KOPT-K1 (cell line): ENCODE results near the gene CNOT6.
A peak's percentile ranks its signal among the peaks of the same experiment; 100 is the strongest.

Source experiments
- H3K27ac ChIP-seq: fragments of 200-600 bp; sonication (generic); 2 replicates; pipeline ENCODE4 v1.5.1; 2016; ENCODE audit warnings: antibody characterized with exemption, mild to moderate bottlenecking, low read depth, low read length; ENCODE audit not compliant: poor library complexity, severe bottlenecking
- H3K36me3 ChIP-seq: fragments of 200-600 bp; sonication (generic); 2 replicates; pipeline ENCODE4 v1.5.1; 2017; ENCODE audit warnings: antibody characterized with exemption, mild to moderate bottlenecking, low read length, moderate library complexity; ENCODE audit not compliant: insufficient read depth
- H3K9me3 ChIP-seq: fragments of 200-600 bp; sonication (generic); 2 replicates; pipeline ENCODE4 v1.5.1; 2017; ENCODE audit warnings: antibody characterized with exemption, low read length, mild to moderate bottlenecking; ENCODE audit not compliant: insufficient read depth, poor library complexity, severe bottlenecking

CNOT6 gene

GRCh38 chr5:180618829-180619562, 124.8 kb downstream of the CNOT6 start:
- Histone ChIP-seq H3K27ac (peak overlapping the region; percentile 61), H3K36me3 (no peaks in the 10 kb centered on the region)

GRCh38 chr5:180619563-180619915, 125.4 kb downstream of the CNOT6 start:
- Histone ChIP-seq H3K27ac (peak overlapping the region; percentile 61), H3K9me3 (no peaks in the 10 kb centered on the region), H3K36me3 (no peaks in the 10 kb centered on the region)

More at GRCh38 chr5:180618829-180619562, 124.8 kb downstream of the CNOT6 start:
- H3K9me3 ChIP-seq: no peaks in the 10 kb centered on the region

DNA sequence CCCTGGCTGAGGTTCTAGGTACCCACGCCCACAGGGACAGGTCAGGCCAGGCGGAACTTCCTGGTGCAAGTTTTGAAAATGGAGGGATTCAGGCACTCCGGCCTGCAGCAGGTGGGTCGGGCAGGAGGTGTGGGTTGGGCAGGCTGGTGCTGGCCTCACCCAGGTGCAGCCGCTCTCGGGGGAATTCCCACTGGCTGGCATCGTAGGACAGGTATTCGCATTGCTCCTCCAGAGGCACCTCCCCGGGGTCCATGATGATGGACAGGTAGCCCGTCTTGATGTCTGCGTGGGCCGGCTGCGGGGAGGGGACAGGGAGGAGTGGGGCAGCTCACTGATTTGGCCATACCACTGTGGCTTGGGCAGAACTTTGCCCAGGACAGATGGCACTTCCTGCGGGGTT, 125.8 kb downstream of the CNOT6 start:
- no peaks in the 10 kb centered on the region for H3K9me3 ChIP-seq
- no peaks in the 10 kb centered on the region for H3K36me3 ChIP-seq
- no peak overlapping the region for H3K27ac ChIP-seq

- H3K36me3 ChIP-seq: no peaks in the 10 kb centered on the region
- H3K9me3 ChIP-seq: no peaks in the 10 kb centered on the region
- no peak overlapping the region for H3K27ac ChIP-seq
Measured at GRCh38 chr5:180621311-180621710, 127.1 kb downstream of the CNOT6 start.

GRCh38 chr5:180622910-180623309, 128.7 kb downstream of the CNOT6 start:
- no peaks in the 10 kb centered on the region for H3K9me3 ChIP-seq
- H3K36me3 ChIP-seq: no peaks in the 10 kb centered on the region
- H3K27ac ChIP-seq: no peak overlapping the region

GRCh38 chr5:180623411-180623834, 129.2 kb downstream of the CNOT6 start:
- Histone ChIP-seq H3K27ac (no peak overlapping the region), H3K36me3 (no peaks in the 10 kb centered on the region), H3K9me3 (no peaks in the 10 kb centered on the region)

DNA sequence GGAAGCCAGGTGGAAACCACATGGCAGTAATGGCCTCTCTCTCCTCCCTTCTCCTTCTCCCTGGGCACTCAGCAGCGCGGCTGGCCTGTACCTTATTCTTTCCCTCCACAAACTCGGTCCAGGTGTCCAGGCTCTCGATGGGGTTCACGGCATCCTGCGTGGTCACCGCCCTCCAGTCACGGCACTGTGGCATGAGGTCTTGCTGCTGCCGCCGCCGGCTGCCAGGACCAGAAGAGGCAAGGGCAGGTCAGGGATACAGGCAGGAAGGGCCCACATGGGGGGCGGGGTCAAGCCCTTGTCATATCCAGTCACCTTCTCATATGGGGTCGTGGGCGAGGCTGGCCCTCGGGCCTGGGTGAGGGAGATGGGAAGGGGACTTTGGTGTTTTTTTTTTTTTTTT, 129.7 kb downstream of the CNOT6 start:
- Histone ChIP-seq H3K9me3 (no peaks in the 10 kb centered on the region), H3K27ac (no peak overlapping the region), H3K36me3 (no peaks in the 10 kb centered on the region)

GRCh38 chr5:180624587-180624986, 130.4 kb downstream of the CNOT6 start:
- Histone ChIP-seq H3K9me3 (no peaks in the 10 kb centered on the region), H3K27ac (no peak overlapping the region), H3K36me3 (no peaks in the 10 kb centered on the region)

- no peak overlapping the region for H3K27ac ChIP-seq
Measured at GRCh38 chr5:180625125-180625790, 131.1 kb downstream of the CNOT6 start.

GRCh38 chr5:180625791-180626660, 131.8 kb downstream of the CNOT6 start:
- Histone ChIP-seq H3K9me3 (no peaks in the 10 kb centered on the region), H3K27ac (no peak overlapping the region), H3K36me3 (no peaks in the 10 kb centered on the region)

More at GRCh38 chr5:180625125-180625790, 131.1 kb downstream of the CNOT6 start:
- Histone ChIP-seq H3K9me3 (no peaks in the 10 kb centered on the region), H3K36me3 (no peaks in the 10 kb centered on the region)

DNA sequence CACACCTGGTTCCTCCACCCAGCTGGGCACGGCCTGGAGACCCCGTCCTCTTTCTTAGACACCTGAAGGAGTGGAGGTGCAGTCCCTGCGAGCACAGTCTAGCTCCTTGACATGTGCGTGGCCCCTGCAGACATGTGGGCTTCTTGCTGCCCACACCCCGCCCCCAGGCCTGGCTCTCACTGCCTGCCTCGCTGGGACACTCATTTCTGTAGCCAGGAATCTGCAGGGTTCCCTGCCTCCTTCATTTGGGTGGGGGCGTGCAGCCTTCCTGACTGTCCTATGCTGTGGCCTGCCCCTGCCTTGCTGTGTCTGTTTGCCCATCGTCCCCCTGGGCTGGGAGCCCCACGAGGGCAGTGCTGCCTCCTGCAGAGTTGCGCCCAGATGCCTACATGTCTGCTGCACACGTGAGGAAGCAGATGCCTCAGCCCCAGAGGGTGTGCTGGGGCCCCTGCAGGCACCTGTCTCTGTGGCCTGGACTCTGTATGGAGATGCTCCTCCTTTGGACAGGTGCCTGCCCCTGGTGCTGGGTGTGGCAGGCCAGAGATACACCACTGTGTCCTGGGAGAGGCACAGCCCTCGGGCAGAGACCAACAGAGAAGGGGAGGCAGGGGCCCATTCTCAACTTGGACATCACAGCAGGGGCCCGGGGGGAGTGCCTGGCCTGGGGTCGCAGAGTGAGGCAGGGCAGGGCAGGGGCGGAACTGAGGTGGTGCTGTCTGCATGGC, 132.6 kb downstream of the CNOT6 start:
- H3K27ac ChIP-seq: no peak overlapping the region
- H3K9me3 ChIP-seq: no peaks in the 10 kb centered on the region
- H3K36me3 ChIP-seq: no peaks in the 10 kb centered on the region

DNA sequence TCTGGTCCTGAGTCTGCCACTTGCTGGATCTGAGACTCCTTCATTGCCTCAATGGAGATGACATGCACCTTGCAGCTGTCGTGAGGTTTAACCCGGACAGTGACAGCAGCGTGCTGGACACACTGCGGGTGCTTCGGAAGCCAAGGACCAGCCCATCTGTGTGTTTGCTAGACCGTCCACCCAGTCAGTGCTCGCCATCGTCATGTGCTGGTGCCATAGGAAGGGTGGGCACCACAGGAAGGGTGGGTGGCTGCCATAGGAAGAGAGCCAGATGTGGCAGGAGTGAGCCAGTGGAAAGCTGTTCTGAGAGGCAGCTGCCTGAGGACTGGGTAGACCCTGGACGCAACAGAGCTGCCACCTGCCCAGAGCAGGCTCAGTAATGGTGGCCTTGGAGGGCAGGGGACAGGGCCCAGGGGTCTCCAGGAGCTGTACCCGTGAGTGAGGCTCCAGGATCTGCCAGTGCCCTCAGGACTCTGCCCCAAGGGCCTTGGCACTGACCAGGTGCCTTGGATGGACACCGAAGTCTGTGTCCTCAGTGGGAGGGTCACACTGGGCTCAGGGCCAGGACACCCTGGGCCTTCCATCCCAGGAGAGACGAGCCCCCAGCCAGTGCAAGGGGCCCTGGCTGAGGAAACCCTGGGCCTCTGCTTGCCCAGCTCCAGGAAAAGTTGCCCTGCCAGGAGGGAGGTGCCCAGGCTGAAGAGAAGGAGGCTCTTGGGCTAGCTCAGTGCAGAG, 133.4 kb downstream of the CNOT6 start:
- H3K9me3 ChIP-seq: no peaks in the 10 kb centered on the region
- no peaks in the 10 kb centered on the region for H3K36me3 ChIP-seq
- no peak overlapping the region for H3K27ac ChIP-seq
